Central memory CD4-positive, alpha-beta T cell (primary cell): Measurements from ENCODE around the gene OXNAD1.

Experiments used
- DNase-seq: peaks from one replicate; pipeline ENCODE4 v3.0.0; 2022

OXNAD1 gene

GRCh38 chr3:16248556-16248955 is 16.5 kb upstream of the OXNAD1 start:
- no peak for DNase-seq

- DNase-seq, result no peak
Measured at GRCh38 chr3:16249336-16249735, 15.7 kb upstream of the OXNAD1 start.

- DNase-seq, result no peak
Measured at GRCh38 chr3:16249886-16250285, 15.1 kb upstream of the OXNAD1 start.

GRCh38 chr3:16251316-16252085 is 13.5 kb upstream of the OXNAD1 start:
- DNase-seq, result no peak

GRCh38 chr3:16252243-16252978 is 12.6 kb upstream of the OXNAD1 start:
- DNase-seq, result no peak

- no peak for DNase-seq
Measured at GRCh38 chr3:16252988-16253387, 12.0 kb upstream of the OXNAD1 start.

GRCh38 chr3:16253601-16254000 is 11.4 kb upstream of the OXNAD1 start:
- DNase-seq, result no peak

- DNase-seq, result no peak
Measured at GRCh38 chr3:16254916-16255315, 10.1 kb upstream of the OXNAD1 start.

GRCh38 chr3:16255326-16255725 is 9.7 kb upstream of the OXNAD1 start:
- DNase-seq, result no peak

- DNase-seq, result no peak
Measured at GRCh38 chr3:16255726-16256125, 9.3 kb upstream of the OXNAD1 start.

GRCh38 chr3:16257309-16257708 is 7.7 kb upstream of the OXNAD1 start:
- DNase-seq, result no peak

- no peak for DNase-seq
Measured at GRCh38 chr3:16258177-16258576, 6.8 kb upstream of the OXNAD1 start.

- no peak for DNase-seq
Measured at GRCh38 chr3:16258866-16259265, 6.1 kb upstream of the OXNAD1 start.

- DNase-seq, result no peak
Measured at GRCh38 chr3:16260046-16260445, 5.0 kb upstream of the OXNAD1 start.

- no peak for DNase-seq
Measured at GRCh38 chr3:16262174-16262573, 2.8 kb upstream of the OXNAD1 start.

- no peak for DNase-seq
Measured at GRCh38 chr3:16264174-16264707, 771 bp upstream of the OXNAD1 start.

- DNase-seq, result no peak
Measured at GRCh38 chr3:16265455-16265786, 409 bp downstream of the OXNAD1 start.

GRCh38 chr3:16266714-16267113 is 1.7 kb downstream of the OXNAD1 start:
- no peak for DNase-seq

GRCh38 chr3:16270855-16271254 is 5.8 kb downstream of the OXNAD1 start:
- no peak for DNase-seq

- DNase-seq, result no peak
Measured at GRCh38 chr3:16272588-16272987, 7.6 kb downstream of the OXNAD1 start.

GRCh38 chr3:16273867-16274266 is 8.9 kb downstream of the OXNAD1 start:
- DNase-seq, result no peak

- no peak for DNase-seq
Measured at GRCh38 chr3:16277471-16277870, 12.5 kb downstream of the OXNAD1 start.

- DNase-seq, result no peak
Measured at GRCh38 chr3:16279010-16279801, 14.2 kb downstream of the OXNAD1 start.
